Mesenchymal stem cell (in vitro differentiated cells and primary cell): Measurements from ENCODE around the gene C10orf105.

Source experiments
- DNase-seq: peaks from one replicate; pipeline ENCODE4 v3.0.0-alpha.2; 2013
- H2AFZ ChIP-seq: one replicate; pipeline ENCODE4 v1.6.1; 2013; ENCODE audit warnings: low read depth, mild to moderate bottlenecking, control low read depth, inconsistent platforms, low read length, moderate library complexity
- H2AK5ac ChIP-seq: 2 replicates; pipeline ENCODE4 v1.6.1; 2013; ENCODE audit warnings: low read length, moderate library complexity, mild to moderate bottlenecking, inconsistent platforms; ENCODE audit not compliant: severe bottlenecking
- H2BK120ac ChIP-seq: one replicate; pipeline ENCODE4 v1.6.1; 2013; ENCODE audit warnings: low read depth, mild to moderate bottlenecking, inconsistent platforms, low read length, moderate library complexity
- H2BK12ac ChIP-seq, 2 experiments: one replicate each; pipeline ENCODE4 v1.6.1; 2013; ENCODE audit warnings: inconsistent platforms in 2 of 2, low read length in 2 of 2, mild to moderate bottlenecking in 2 of 2, moderate library complexity in 2 of 2, control low read depth in 1 of 2
- H2BK15ac ChIP-seq: one replicate; pipeline ENCODE4 v1.6.1; 2013; ENCODE audit warnings: mild to moderate bottlenecking, low read depth, inconsistent platforms; ENCODE audit not compliant: poor library complexity, severe bottlenecking
- H2BK5ac ChIP-seq: 2 replicates; pipeline ENCODE4 v1.6.1; 2013; ENCODE audit warnings: low read depth, mild to moderate bottlenecking, low read length, control low read depth, inconsistent platforms; ENCODE audit not compliant: poor library complexity, severe bottlenecking
- H3K14ac ChIP-seq, 2 experiments: one replicate each; pipeline ENCODE4 v1.6.1; 2013; ENCODE audit warnings: inconsistent platforms in 2 of 2, low read length in 2 of 2, control low read depth in 1 of 2, mild to moderate bottlenecking in 1 of 2, moderate library complexity in 1 of 2
- H3K18ac ChIP-seq, 2 experiments: one replicate each; pipeline ENCODE4 v1.6.1; 2013; ENCODE audit warnings: inconsistent platforms in 2 of 2, low read length in 2 of 2, control low read depth in 1 of 2, low read depth in 1 of 2, mild to moderate bottlenecking in 1 of 2
- H3K23ac ChIP-seq, 2 experiments: one replicate each; pipeline ENCODE4 v1.6.1; 2013; ENCODE audit warnings: inconsistent platforms in 2 of 2, low read length in 2 of 2, mild to moderate bottlenecking in 2 of 2, moderate library complexity in 2 of 2, control low read depth in 1 of 2
- H3K27ac ChIP-seq: 2 replicates; pipeline ENCODE4 v1.5.1; 2013; ENCODE audit warnings: mild to moderate bottlenecking, moderate library complexity, low read length, control low read depth, inconsistent platforms; ENCODE audit not compliant: poor library complexity, severe bottlenecking
- H3K27me3 ChIP-seq, 2 experiments: 2 replicates each; pipeline versions ENCODE4 v1.6.1 to v1.7.0; 2013; ENCODE audit warnings: low read length in 2 of 2, mild to moderate bottlenecking in 2 of 2, moderate library complexity in 2 of 2, control low read depth in 1 of 2, inconsistent platforms in 1 of 2; ENCODE audit not compliant: control insufficient read depth in 1 of 2, insufficient read depth in 1 of 2
- H3K36me3 ChIP-seq, 2 experiments: 2 replicates each; pipeline versions ENCODE4 v1.6.1 to v1.7.0; 2013; ENCODE audit warnings: low read length in 2 of 2, control low read depth in 1 of 2, inconsistent platforms in 1 of 2, low read depth in 1 of 2, mild to moderate bottlenecking in 1 of 2; ENCODE audit not compliant: insufficient read depth in 2 of 2, control insufficient read depth in 1 of 2
- H3K4ac ChIP-seq, 2 experiments: one replicate each; pipeline ENCODE4 v1.6.1; 2013; ENCODE audit warnings: inconsistent platforms in 2 of 2, low read length in 2 of 2, mild to moderate bottlenecking in 2 of 2, moderate library complexity in 2 of 2, control low read depth in 1 of 2, low read depth in 1 of 2
- H3K4me1 ChIP-seq: 2 replicates; pipeline ENCODE4 v1.6.1; 2013; ENCODE audit warnings: low read depth, low read length, control low read depth; ENCODE audit not compliant: control insufficient read depth, insufficient read depth
- H3K4me2 ChIP-seq: 2 replicates; pipeline ENCODE4 v1.6.1; 2013; ENCODE audit warnings: low read length, mild to moderate bottlenecking, inconsistent platforms; ENCODE audit not compliant: poor library complexity, severe bottlenecking
- H3K4me3 ChIP-seq, 2 experiments: 2 replicates each; pipeline versions ENCODE4 v1.5.1 to v1.7.0; 2013; ENCODE audit warnings: low read length in 2 of 2, mild to moderate bottlenecking in 2 of 2, control low read depth in 1 of 2, low read depth in 1 of 2; ENCODE audit not compliant: insufficient read depth in 1 of 2
- H3K79me1 ChIP-seq: replicated peaks from 2 replicates; pipeline ENCODE4 v1.6.1; 2013; ENCODE audit warnings: mild to moderate bottlenecking, control low read depth, low read length, inconsistent platforms; ENCODE audit not compliant: poor library complexity, severe bottlenecking
- H3K9ac ChIP-seq: 2 replicates; pipeline ENCODE4 v1.7.0; 2013; ENCODE audit warnings: mild to moderate bottlenecking, low read length, moderate library complexity
- H3K9me3 ChIP-seq: 2 replicates; pipeline ENCODE4 v1.7.0; 2013; ENCODE audit warnings: mild to moderate bottlenecking, low read length; ENCODE audit not compliant: control insufficient read depth
- H4K8ac ChIP-seq: one replicate; pipeline ENCODE4 v1.6.1; 2013; ENCODE audit warnings: inconsistent platforms, mild to moderate bottlenecking, low read length, moderate library complexity
- H4K91ac ChIP-seq: one replicate; pipeline ENCODE4 v1.6.1; 2013; ENCODE audit warnings: mild to moderate bottlenecking, low read length, inconsistent platforms
- WGBS: methylation state at CpG from one replicate; pipeline ENCODE4 v1.1.7; 2013; ENCODE audit warnings: mixed read lengths; 5-methylcytosine and 5-hydroxymethylcytosine counted together

Gene C10orf105

GRCh38 chr10:71721313-71721712, 1.7 kb upstream of the C10orf105 start:
- Histone ChIP-seq H4K91ac (no peak overlapping the region), H3K9me3 (no peaks in the 10 kb centered on the region), H2BK12ac (no peak overlapping the region), H3K4me3 (no peak overlapping the region), H4K8ac (no peak overlapping the region), H3K4me1 (no peaks in the 10 kb centered on the region), H3K4me2 (no peak overlapping the region), H3K23ac (no peak overlapping the region), H3K4ac (no peak overlapping the region), H2BK120ac (no peak overlapping the region), H3K79me1 (no peaks in the 10 kb centered on the region), H3K9ac (no peak overlapping the region), H3K27ac (no peak overlapping the region), H3K18ac (no peak overlapping the region), H2BK15ac (no peak overlapping the region), H2AK5ac (no peak overlapping the region), H2AFZ (no peak overlapping the region), H3K27me3 (peaks cover 4 to 56% of the 10 kb centered on the region in 2 experiments), H3K14ac (no peak overlapping the region), H3K36me3 (no peaks in the 10 kb centered on the region), H2BK5ac (no peak overlapping the region)
- 83% methylated on average over 6 of the region's 6 CpGs for WGBS
- no peak for DNase-seq

GRCh38 chr10:71720288-71720687, 710 bp upstream of the C10orf105 start:
- Histone ChIP-seq H2AFZ (no peak overlapping the region), H2BK120ac (no peak overlapping the region), H3K4me2 (no peak overlapping the region), H3K36me3 (no peaks in the 10 kb centered on the region), H2AK5ac (no peak overlapping the region), H3K18ac (no peak overlapping the region), H3K4ac (no peak overlapping the region), H2BK5ac (no peak overlapping the region), H2BK12ac (no peak overlapping the region), H3K27ac (no peak overlapping the region), H3K9me3 (no peaks in the 10 kb centered on the region), H2BK15ac (no peak overlapping the region), H3K9ac (no peak overlapping the region), H3K79me1 (no peaks in the 10 kb centered on the region), H3K27me3 (peaks cover 4 to 58% of the 10 kb centered on the region in 2 experiments), H3K14ac (no peak overlapping the region), H4K91ac (no peak overlapping the region), H3K23ac (no peak overlapping the region), H4K8ac (no peak overlapping the region), H3K4me1 (no peaks in the 10 kb centered on the region), H3K4me3 (no peak overlapping the region)
- no peak for DNase-seq
- 67% methylated on average over 4 of the region's 4 CpGs for WGBS

- Histone ChIP-seq H2BK15ac (no peak overlapping the region), H3K18ac (no peak overlapping the region), H3K9me3 (no peaks in the 10 kb centered on the region), H4K8ac (no peak overlapping the region), H2AFZ (no peak overlapping the region), H3K36me3 (no peaks in the 10 kb centered on the region), H3K4ac (no peak overlapping the region), H2BK5ac (no peak overlapping the region), H3K4me3 (no peak overlapping the region), H4K91ac (no peak overlapping the region), H3K9ac (no peak overlapping the region), H3K4me2 (no peak overlapping the region), H3K4me1 (no peaks in the 10 kb centered on the region), H3K79me1 (no peaks in the 10 kb centered on the region), H3K27me3 (peaks cover 4 to 71% of the 10 kb centered on the region in 2 experiments), H3K14ac (no peak overlapping the region), H3K27ac (no peak overlapping the region), H3K23ac (no peak overlapping the region), H2AK5ac (no peak overlapping the region), H2BK12ac (no peak overlapping the region), H2BK120ac (no peak overlapping the region)
- 83% methylated on average over 5 of the region's 7 CpGs for WGBS
- DNase-seq, result peak; percentile 2
Observed at GRCh38 chr10:71719042-71719441, 536 bp downstream of the C10orf105 start.

- Histone ChIP-seq H3K9ac (no peak overlapping the region), H3K4me1 (no peaks in the 10 kb centered on the region), H2BK12ac (no peak overlapping the region), H3K27ac (no peak overlapping the region), H3K14ac (no peak overlapping the region), H3K36me3 (no peaks in the 10 kb centered on the region), H3K4me2 (no peak overlapping the region), H3K79me1 (no peaks in the 10 kb centered on the region), H3K9me3 (no peaks in the 10 kb centered on the region), H3K27me3 (peaks cover 4 to 67% of the 10 kb centered on the region in 2 experiments), H3K4me3 (no peak overlapping the region), H2BK120ac (no peak overlapping the region), H2BK5ac (no peak overlapping the region), H3K18ac (no peak overlapping the region), H2AK5ac (no peak overlapping the region), H3K4ac (no peak overlapping the region), H4K91ac (no peak overlapping the region), H4K8ac (no peak overlapping the region), H2BK15ac (no peak overlapping the region), H3K23ac (no peak overlapping the region), H2AFZ (no peak overlapping the region)
- WGBS, result 83% methylated on average over 6 of the region's 10 CpGs
- DNase-seq, result no peak
Observed at GRCh38 chr10:71718165-71718698, 1.3 kb downstream of the C10orf105 start.
